Liver (tissue), 3 donors: ENCODE data around the gene UNC5B.

Experiments
- GABPA ChIP-seq, 2 donors: IDR thresholded peaks in 1 of 2; conservative IDR thresholded peaks in 1 of 2; 2 replicates each; pipeline ENCODE4 v1.6.1; 2016; ENCODE audit warnings: antibody characterized with exemption in 2 of 2, mild to moderate bottlenecking in 1 of 2, moderate library complexity in 1 of 2
- JUND ChIP-seq, 2 donors: IDR thresholded peaks; 2 replicates each; pipeline ENCODE4 v1.6.1; 2016; ENCODE audit warnings: antibody characterized with exemption in 2 of 2
- RAD21 ChIP-seq, 2 donors: IDR thresholded peaks; 2 replicates each; pipeline ENCODE4 v1.6.1; 2016; ENCODE audit warnings: antibody characterized with exemption in 2 of 2, mild to moderate bottlenecking in 2 of 2
- RXRA ChIP-seq, 2 donors: IDR thresholded peaks; 2 replicates each; pipeline ENCODE4 v1.6.1; 2017 to 2018; ENCODE audit warnings: antibody characterized with exemption in 2 of 2, mild to moderate bottlenecking in 1 of 2
- SP1 ChIP-seq: IDR thresholded peaks from 2 replicates; pipeline ENCODE4 v1.6.1; 2018; ENCODE audit warnings: antibody characterized with exemption, mild to moderate bottlenecking
- YY1 ChIP-seq: IDR thresholded peaks from 2 replicates; pipeline ENCODE4 v1.6.1; 2016; ENCODE audit warnings: antibody characterized with exemption, mild to moderate bottlenecking
- TF ChIP-seq, protein P1 (sequence below): fragments of 150-350 bp; IDR thresholded peaks from 2 replicates; pipeline ENCODE4 v1.5.1; 2017; ENCODE audit warnings: improper control_type of control experiment, low read depth, low read length; ENCODE audit not compliant: missing input control
- TF ChIP-seq, protein P2 (sequence below): IDR thresholded peaks from 2 replicates; pipeline ENCODE4 v1.6.1; 2016; ENCODE audit warnings: antibody characterized with exemption, mild to moderate bottlenecking
- TF ChIP-seq, protein P3 (sequence below): IDR thresholded peaks from 2 replicates; pipeline ENCODE4 v1.6.1; 2016; ENCODE audit warnings: antibody characterized with exemption
- TF ChIP-seq, protein P4 (sequence below): IDR thresholded peaks from 2 replicates; pipeline ENCODE4 v1.6.1; 2016; ENCODE audit warnings: antibody characterized with exemption
- TF ChIP-seq, protein P5 (sequence below): IDR thresholded peaks from 2 replicates; pipeline ENCODE4 v1.6.1; 2016; ENCODE audit warnings: antibody characterized with exemption
- donor health status: healthy.
- donor health status: healthy.

DNA sequence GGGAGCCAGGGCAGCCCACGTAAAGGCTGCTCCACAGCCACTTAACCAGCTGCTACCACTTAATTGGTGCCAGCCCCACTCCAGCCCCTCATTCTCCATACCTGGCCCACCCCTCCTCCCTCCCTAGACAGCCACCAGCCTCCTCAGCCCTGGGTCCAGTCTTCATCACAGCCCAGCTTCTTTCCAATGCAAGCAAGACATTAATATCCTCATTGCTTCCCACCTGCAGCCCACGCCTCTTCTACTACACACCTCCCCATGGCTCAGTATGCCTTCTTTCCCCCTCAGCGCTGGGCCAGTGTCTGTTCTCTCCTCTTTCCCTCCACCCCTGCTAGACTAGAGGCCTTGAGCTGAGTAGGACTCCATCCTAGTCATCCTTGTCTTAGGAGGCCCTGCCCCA, 33.5 kb upstream of the UNC5B start:
- TF ChIP-seq, protein P1, sequence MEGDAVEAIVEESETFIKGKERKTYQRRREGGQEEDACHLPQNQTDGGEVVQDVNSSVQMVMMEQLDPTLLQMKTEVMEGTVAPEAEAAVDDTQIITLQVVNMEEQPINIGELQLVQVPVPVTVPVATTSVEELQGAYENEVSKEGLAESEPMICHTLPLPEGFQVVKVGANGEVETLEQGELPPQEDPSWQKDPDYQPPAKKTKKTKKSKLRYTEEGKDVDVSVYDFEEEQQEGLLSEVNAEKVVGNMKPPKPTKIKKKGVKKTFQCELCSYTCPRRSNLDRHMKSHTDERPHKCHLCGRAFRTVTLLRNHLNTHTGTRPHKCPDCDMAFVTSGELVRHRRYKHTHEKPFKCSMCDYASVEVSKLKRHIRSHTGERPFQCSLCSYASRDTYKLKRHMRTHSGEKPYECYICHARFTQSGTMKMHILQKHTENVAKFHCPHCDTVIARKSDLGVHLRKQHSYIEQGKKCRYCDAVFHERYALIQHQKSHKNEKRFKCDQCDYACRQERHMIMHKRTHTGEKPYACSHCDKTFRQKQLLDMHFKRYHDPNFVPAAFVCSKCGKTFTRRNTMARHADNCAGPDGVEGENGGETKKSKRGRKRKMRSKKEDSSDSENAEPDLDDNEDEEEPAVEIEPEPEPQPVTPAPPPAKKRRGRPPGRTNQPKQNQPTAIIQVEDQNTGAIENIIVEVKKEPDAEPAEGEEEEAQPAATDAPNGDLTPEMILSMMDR = no peak
- TF ChIP-seq RAD21 (IDR thresholded peaks at IDR 0.05) (no peak), RXRA (IDR thresholded peaks at IDR 0.05) (no peak), GABPA (IDR thresholded peaks at IDR 0.05 in 1 of 2, conservative IDR thresholded peaks at IDR 0.05 in 1 of 2) (no peak), YY1 (no peak), SP1 (no peak), JUND (IDR thresholded peaks at IDR 0.05) (no peak)
- TF ChIP-seq, protein P2, sequence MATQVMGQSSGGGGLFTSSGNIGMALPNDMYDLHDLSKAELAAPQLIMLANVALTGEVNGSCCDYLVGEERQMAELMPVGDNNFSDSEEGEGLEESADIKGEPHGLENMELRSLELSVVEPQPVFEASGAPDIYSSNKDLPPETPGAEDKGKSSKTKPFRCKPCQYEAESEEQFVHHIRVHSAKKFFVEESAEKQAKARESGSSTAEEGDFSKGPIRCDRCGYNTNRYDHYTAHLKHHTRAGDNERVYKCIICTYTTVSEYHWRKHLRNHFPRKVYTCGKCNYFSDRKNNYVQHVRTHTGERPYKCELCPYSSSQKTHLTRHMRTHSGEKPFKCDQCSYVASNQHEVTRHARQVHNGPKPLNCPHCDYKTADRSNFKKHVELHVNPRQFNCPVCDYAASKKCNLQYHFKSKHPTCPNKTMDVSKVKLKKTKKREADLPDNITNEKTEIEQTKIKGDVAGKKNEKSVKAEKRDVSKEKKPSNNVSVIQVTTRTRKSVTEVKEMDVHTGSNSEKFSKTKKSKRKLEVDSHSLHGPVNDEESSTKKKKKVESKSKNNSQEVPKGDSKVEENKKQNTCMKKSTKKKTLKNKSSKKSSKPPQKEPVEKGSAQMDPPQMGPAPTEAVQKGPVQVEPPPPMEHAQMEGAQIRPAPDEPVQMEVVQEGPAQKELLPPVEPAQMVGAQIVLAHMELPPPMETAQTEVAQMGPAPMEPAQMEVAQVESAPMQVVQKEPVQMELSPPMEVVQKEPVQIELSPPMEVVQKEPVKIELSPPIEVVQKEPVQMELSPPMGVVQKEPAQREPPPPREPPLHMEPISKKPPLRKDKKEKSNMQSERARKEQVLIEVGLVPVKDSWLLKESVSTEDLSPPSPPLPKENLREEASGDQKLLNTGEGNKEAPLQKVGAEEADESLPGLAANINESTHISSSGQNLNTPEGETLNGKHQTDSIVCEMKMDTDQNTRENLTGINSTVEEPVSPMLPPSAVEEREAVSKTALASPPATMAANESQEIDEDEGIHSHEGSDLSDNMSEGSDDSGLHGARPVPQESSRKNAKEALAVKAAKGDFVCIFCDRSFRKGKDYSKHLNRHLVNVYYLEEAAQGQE = no peak
- TF ChIP-seq, protein P3, sequence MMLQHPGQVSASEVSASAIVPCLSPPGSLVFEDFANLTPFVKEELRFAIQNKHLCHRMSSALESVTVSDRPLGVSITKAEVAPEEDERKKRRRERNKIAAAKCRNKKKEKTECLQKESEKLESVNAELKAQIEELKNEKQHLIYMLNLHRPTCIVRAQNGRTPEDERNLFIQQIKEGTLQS = no peak
- TF ChIP-seq, protein P4, sequence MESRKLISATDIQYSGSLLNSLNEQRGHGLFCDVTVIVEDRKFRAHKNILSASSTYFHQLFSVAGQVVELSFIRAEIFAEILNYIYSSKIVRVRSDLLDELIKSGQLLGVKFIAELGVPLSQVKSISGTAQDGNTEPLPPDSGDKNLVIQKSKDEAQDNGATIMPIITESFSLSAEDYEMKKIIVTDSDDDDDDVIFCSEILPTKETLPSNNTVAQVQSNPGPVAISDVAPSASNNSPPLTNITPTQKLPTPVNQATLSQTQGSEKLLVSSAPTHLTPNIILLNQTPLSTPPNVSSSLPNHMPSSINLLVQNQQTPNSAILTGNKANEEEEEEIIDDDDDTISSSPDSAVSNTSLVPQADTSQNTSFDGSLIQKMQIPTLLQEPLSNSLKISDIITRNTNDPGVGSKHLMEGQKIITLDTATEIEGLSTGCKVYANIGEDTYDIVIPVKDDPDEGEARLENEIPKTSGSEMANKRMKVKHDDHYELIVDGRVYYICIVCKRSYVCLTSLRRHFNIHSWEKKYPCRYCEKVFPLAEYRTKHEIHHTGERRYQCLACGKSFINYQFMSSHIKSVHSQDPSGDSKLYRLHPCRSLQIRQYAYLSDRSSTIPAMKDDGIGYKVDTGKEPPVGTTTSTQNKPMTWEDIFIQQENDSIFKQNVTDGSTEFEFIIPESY = no peak
- TF ChIP-seq, protein P5, sequence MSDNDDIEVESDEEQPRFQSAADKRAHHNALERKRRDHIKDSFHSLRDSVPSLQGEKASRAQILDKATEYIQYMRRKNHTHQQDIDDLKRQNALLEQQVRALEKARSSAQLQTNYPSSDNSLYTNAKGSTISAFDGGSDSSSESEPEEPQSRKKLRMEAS = no peak
